Spleen (tissue), 7 donors: ENCODE data around the gene NUB1.

Experiments used
- CTCF ChIP-seq, 11 experiments: fragments of 200-600 bp in 7 of 11; fragments of 450-650 bp in 4 of 11; sonication (generic) in 4 of 11; IDR thresholded peaks in 8 of 11; conservative IDR thresholded peaks in 3 of 11; 1 replicate in 7 of 11; 2 replicates in 4 of 11; pipeline versions ENCODE4 v1.4.0 to v1.8.0; 2016 to 2021; ENCODE audit warnings: antibody characterized with exemption in 11 of 11, inconsistent platforms in 4 of 11, mild to moderate bottlenecking in 1 of 11
- POLR2A ChIP-seq, 3 donors: fragments of 450-650 bp; IDR thresholded peaks; one replicate each; pipeline ENCODE4 v1.5.1; 2017; ENCODE audit warnings: antibody characterized with exemption in 3 of 3, mild to moderate bottlenecking in 1 of 3
- donor health status: DM: no; HTN: no; CAD: no; lungs with moderate emphysema.
- donor health status: DM: no; HTN: no; CAD: no.
- donor health status: DM: no; HTN: no; CAD: no.

GRCh38 chr7:151402029-151402835, 60.6 kb downstream of the NUB1 start:
- TF ChIP-seq CTCF (IDR thresholded peaks at IDR 0.05 in 8 of 11, conservative IDR thresholded peaks at IDR 0.05 in 3 of 11) = no peak
- no peak for TF ChIP-seq POLR2A (IDR thresholded peaks at IDR 0.05)
